ENCODE measurements around the gene CC2D2B. TPM values are rescaled to one million over a fixed set of nuclear protein-coding genes. Genes with fewer than 3 reads are reported as not detected.
"Not testable (repeated sequence)": the region's sequence is repeated elsewhere in the genome, so short reads cannot be mapped to it uniquely, and the experiment has no call there.

CC2D2B gene
- total RNA-seq, 1 donor from 2014 or later: 0.18 TPM

DNA sequence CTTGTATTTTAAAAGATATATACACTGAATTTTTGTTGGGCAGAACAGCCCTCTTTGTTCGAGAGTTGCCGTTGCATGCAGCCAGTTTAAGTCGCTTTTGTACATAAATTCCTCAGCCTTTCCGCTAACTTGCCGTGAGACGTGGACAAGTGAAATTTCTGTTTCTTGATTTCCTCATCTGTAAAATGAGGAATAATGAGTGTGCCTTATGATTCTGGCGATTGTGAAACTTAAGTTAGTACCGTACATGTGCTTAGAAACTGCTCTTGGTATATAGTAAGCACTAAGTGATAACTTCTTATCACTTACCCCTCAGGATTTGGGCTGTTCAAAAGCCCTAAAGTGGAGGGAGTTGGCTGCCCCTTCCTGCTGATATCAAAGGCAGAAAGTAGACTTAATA is 137.0 kb downstream of the CC2D2B start:
- no peaks in the 10 kb centered on the region for H3K9me3 Mint-ChIP-seq (ENCODE audit: unreplicated experiment)
- DNase-seq (ENCODE audit: low read depth) (peak; percentile 26), FAIRE-seq (no peak)
- peaks cover 5% of the 10 kb centered on the region for H3K36me3 ChIP-seq (ENCODE audit: insufficient read depth, low read length)
- H3K27me3 ChIP-seq (ENCODE audit: insufficient read depth, low read length): no peaks in the 10 kb centered on the region
- peak overlapping the region; percentile 93 for H2AFZ ChIP-seq (ENCODE audit: low read depth, low read length)
- TF ChIP-seq, protein P1, sequence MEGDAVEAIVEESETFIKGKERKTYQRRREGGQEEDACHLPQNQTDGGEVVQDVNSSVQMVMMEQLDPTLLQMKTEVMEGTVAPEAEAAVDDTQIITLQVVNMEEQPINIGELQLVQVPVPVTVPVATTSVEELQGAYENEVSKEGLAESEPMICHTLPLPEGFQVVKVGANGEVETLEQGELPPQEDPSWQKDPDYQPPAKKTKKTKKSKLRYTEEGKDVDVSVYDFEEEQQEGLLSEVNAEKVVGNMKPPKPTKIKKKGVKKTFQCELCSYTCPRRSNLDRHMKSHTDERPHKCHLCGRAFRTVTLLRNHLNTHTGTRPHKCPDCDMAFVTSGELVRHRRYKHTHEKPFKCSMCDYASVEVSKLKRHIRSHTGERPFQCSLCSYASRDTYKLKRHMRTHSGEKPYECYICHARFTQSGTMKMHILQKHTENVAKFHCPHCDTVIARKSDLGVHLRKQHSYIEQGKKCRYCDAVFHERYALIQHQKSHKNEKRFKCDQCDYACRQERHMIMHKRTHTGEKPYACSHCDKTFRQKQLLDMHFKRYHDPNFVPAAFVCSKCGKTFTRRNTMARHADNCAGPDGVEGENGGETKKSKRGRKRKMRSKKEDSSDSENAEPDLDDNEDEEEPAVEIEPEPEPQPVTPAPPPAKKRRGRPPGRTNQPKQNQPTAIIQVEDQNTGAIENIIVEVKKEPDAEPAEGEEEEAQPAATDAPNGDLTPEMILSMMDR (IDR thresholded peaks at IDR 0.05; ENCODE audit: insufficient read depth, low read depth, low read length): no peak
- no peak for TF ChIP-seq EZH2 (IDR thresholded peaks at IDR 0.05; ENCODE audit: insufficient read depth, low read length)
- H3K9ac ChIP-seq (ENCODE audit: low read length): peak overlapping the region; percentile 97
- peaks cover 3% of the 10 kb centered on the region for H3K4me1 Mint-ChIP-seq (ENCODE audit: low read depth, unreplicated experiment)
- peak overlapping the region; percentile 91 for H3K4me3 ChIP-seq (ENCODE audit: insufficient read depth, low read depth, low read length)
- peaks cover 36% of the 10 kb centered on the region for H4K20me1 ChIP-seq (ENCODE audit: insufficient read depth, low read length)
- peak overlapping the region; percentile 83 for H3K27ac Mint-ChIP-seq (ENCODE audit: unreplicated experiment)
- H3K36me3 Mint-ChIP-seq (ENCODE audit: low read depth, unreplicated experiment): peaks cover 2% of the 10 kb centered on the region
- H3K27ac ChIP-seq (ENCODE audit: low read depth, low read length): peak overlapping the region; percentile 88
- H3K4me1 ChIP-seq (ENCODE audit: insufficient read depth, low read length): peaks cover 5% of the 10 kb centered on the region
- no peaks in the 10 kb centered on the region for H3K9me3 ChIP-seq (ENCODE audit: insufficient read depth, low read depth, low read length)
- H3K27me3 Mint-ChIP-seq (ENCODE audit: low read depth, unreplicated experiment): no peaks in the 10 kb centered on the region
- H3K79me2 ChIP-seq (ENCODE audit: insufficient read depth, low read length): peaks cover 66% of the 10 kb centered on the region
- peak overlapping the region; percentile 94 for H3K4me3 Mint-ChIP-seq (ENCODE audit: unreplicated experiment)
- peak overlapping the region; percentile 97 for H3K4me2 ChIP-seq (ENCODE audit: low read length)

DNA sequence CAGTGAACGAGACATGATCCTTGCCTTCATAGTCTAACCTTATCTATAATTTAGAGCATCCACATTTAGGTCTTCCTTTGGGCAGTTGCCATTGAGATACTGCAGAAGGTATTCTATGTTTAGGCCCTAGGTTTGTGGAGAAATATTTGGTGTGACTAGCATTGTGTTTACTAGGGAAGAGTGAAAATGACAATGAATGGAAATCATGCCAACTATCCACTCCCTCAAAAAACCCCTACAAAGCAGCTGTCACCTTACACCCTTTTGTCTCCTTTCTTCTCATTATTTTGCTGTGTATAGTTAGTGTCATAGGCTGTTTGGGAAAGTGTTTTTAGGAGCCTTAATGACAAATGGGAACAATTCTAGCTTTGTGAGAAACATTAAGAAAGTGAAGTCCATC is 138.8 kb downstream of the CC2D2B start:
- peaks cover 16% of the 10 kb centered on the region for H3K36me3 ChIP-seq (ENCODE audit: insufficient read depth, low read length)
- no peak overlapping the region for H3K27ac ChIP-seq (ENCODE audit: low read depth, low read length)
- no peaks in the 10 kb centered on the region for H3K27me3 Mint-ChIP-seq (ENCODE audit: low read depth, unreplicated experiment)
- H3K4me1 Mint-ChIP-seq (ENCODE audit: low read depth, unreplicated experiment): peaks cover 3% of the 10 kb centered on the region
- H4K20me1 ChIP-seq (ENCODE audit: insufficient read depth, low read length): peaks cover 49% of the 10 kb centered on the region
- no peaks in the 10 kb centered on the region for H3K9me3 Mint-ChIP-seq (ENCODE audit: unreplicated experiment)
- H2AFZ ChIP-seq (ENCODE audit: low read depth, low read length): no peak overlapping the region
- peaks cover 2% of the 10 kb centered on the region for H3K36me3 Mint-ChIP-seq (ENCODE audit: low read depth, unreplicated experiment)
- H3K27me3 ChIP-seq (ENCODE audit: insufficient read depth, low read length): no peaks in the 10 kb centered on the region
- no peak overlapping the region for H3K27ac Mint-ChIP-seq (ENCODE audit: unreplicated experiment)
- DNase-seq (ENCODE audit: low read depth) (no peak), FAIRE-seq (no peak)
- H3K4me1 ChIP-seq (ENCODE audit: insufficient read depth, low read length): peaks cover 5% of the 10 kb centered on the region
- H3K9me3 ChIP-seq (ENCODE audit: insufficient read depth, low read depth, low read length): no peaks in the 10 kb centered on the region
- peaks cover 84% of the 10 kb centered on the region for H3K79me2 ChIP-seq (ENCODE audit: insufficient read depth, low read length)
- H3K4me3 Mint-ChIP-seq (ENCODE audit: unreplicated experiment): no peak overlapping the region
- no peak overlapping the region for H3K9ac ChIP-seq (ENCODE audit: low read length)
- H3K4me3 ChIP-seq (ENCODE audit: insufficient read depth, low read depth, low read length): no peak overlapping the region
- no peak overlapping the region for H3K4me2 ChIP-seq (ENCODE audit: low read length)
- TF ChIP-seq, protein P1 (IDR thresholded peaks at IDR 0.05; ENCODE audit: insufficient read depth, low read depth, low read length): no peak
- no peak for TF ChIP-seq EZH2 (IDR thresholded peaks at IDR 0.05; ENCODE audit: insufficient read depth, low read length)

DNA sequence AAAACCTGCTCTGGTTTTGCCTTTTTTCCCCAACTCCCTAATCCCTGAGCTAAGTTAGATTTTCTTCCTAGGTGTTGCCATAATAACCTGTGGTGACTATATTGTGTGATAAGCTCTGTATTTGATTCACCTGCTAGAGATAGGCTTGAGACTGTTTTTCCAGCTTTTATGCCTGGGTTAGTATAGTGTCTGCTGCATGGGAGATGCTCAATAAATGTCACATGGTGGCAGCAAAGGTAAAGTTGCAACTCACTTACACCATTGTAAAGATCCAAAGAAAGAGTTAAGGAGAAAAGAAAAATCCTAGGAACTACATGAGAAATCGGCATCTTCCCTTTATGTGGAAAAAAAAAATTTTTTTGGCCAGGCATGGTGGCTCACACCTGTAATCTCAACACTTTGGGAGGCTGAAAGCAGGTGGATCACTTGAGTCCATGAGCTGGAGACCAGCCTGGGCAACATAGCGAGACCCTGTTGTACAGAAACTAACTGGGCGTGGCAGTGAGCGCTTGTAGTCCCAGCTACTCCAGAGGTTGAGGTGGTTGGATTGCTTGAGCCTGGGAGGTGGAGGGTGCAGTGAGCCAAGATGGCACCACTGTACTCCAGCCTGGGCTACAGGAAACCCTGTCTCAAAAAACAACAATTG is 139.4 kb downstream of the CC2D2B start:
- Mint-ChIP-seq H3K4me1 (ENCODE audit: low read depth, unreplicated experiment) (peaks cover 6% of the 10 kb centered on the region), H3K27ac (ENCODE audit: unreplicated experiment) (no peak overlapping the region), H3K4me3 (ENCODE audit: unreplicated experiment) (no peak overlapping the region), H3K9me3 (ENCODE audit: unreplicated experiment) (no peaks in the 10 kb centered on the region), H3K27me3 (ENCODE audit: low read depth, unreplicated experiment) (no peaks in the 10 kb centered on the region), H3K36me3 (ENCODE audit: low read depth, unreplicated experiment) (peaks cover 2% of the 10 kb centered on the region)
- no peak overlapping the region for H3K4me2 ChIP-seq (ENCODE audit: low read length)
- FAIRE-seq (no peak), DNase-seq (ENCODE audit: low read depth) (no peak)
- no peaks in the 10 kb centered on the region for H3K27me3 ChIP-seq (ENCODE audit: insufficient read depth, low read length)
- H3K79me2 ChIP-seq (ENCODE audit: insufficient read depth, low read length): peaks cover 90% of the 10 kb centered on the region
- H3K36me3 ChIP-seq (ENCODE audit: insufficient read depth, low read length): peaks cover 21% of the 10 kb centered on the region
- H4K20me1 ChIP-seq (ENCODE audit: insufficient read depth, low read length): peaks cover 53% of the 10 kb centered on the region
- no peak for TF ChIP-seq EZH2 (IDR thresholded peaks at IDR 0.05; ENCODE audit: insufficient read depth, low read length)
- TF ChIP-seq, protein P1 (IDR thresholded peaks at IDR 0.05; ENCODE audit: insufficient read depth, low read depth, low read length): no peak
- H3K4me1 ChIP-seq (ENCODE audit: insufficient read depth, low read length): peaks cover 5% of the 10 kb centered on the region
- no peak overlapping the region for H3K9ac ChIP-seq (ENCODE audit: low read length)
- H3K27ac ChIP-seq (ENCODE audit: low read depth, low read length): no peak overlapping the region
- H3K9me3 ChIP-seq (ENCODE audit: insufficient read depth, low read depth, low read length): no peaks in the 10 kb centered on the region
- H2AFZ ChIP-seq (ENCODE audit: low read depth, low read length): no peak overlapping the region
- no peak overlapping the region for H3K4me3 ChIP-seq (ENCODE audit: insufficient read depth, low read depth, low read length)

DNA sequence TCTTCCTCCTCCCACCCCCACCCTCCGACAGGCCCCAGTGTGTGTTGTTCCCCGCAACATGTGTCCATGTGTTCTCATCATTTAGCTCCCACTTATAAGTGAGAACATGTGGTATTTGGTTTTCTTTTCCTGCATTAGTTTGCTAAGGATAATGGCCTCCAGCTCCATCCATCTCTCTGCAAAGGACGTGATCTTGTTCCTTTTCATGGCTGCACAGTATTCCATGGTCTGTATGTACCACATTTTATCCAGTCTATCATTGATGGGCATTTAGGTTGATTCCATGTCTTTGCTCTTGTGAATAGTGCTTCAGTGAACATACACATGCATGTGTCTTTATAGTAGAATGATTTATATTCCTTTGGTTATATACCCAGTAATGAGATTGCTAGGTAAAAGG is 140.2 kb downstream of the CC2D2B start:
- not testable (repeated sequence) for H3K27ac ChIP-seq (ENCODE audit: low read depth, low read length); H3K9me3 ChIP-seq (ENCODE audit: insufficient read depth, low read depth, low read length); H3K9ac ChIP-seq (ENCODE audit: low read length); H3K27ac Mint-ChIP-seq (ENCODE audit: unreplicated experiment); H3K4me1 ChIP-seq (ENCODE audit: insufficient read depth, low read length); H3K4me1 Mint-ChIP-seq (ENCODE audit: low read depth, unreplicated experiment); H3K4me3 Mint-ChIP-seq (ENCODE audit: unreplicated experiment); H3K9me3 Mint-ChIP-seq (ENCODE audit: unreplicated experiment); H3K4me2 ChIP-seq (ENCODE audit: low read length); H2AFZ ChIP-seq (ENCODE audit: low read depth, low read length); H3K36me3 Mint-ChIP-seq (ENCODE audit: low read depth, unreplicated experiment); DNase-seq (ENCODE audit: low read depth); H3K27me3 ChIP-seq (ENCODE audit: insufficient read depth, low read length); H3K4me3 ChIP-seq (ENCODE audit: insufficient read depth, low read depth, low read length); FAIRE-seq; H3K27me3 Mint-ChIP-seq (ENCODE audit: low read depth, unreplicated experiment)
- peaks cover 57% of the 10 kb centered on the region for H4K20me1 ChIP-seq (ENCODE audit: insufficient read depth, low read length)
- peaks cover 23% of the 10 kb centered on the region for H3K36me3 ChIP-seq (ENCODE audit: insufficient read depth, low read length)
- H3K79me2 ChIP-seq (ENCODE audit: insufficient read depth, low read length): peaks cover 97% of the 10 kb centered on the region

All from astrocyte (in vitro differentiated cells and primary cell).